Stimulated activated naive CD4-positive, alpha-beta T cell (primary cell): ENCODE measurements around the gene OXLD1.

Source experiments
- DNase-seq, 6 experiments: peaks; one replicate each; lab custom pipeline; 2025; lab: John Stamatoyannopoulos, UW

The OXLD1 gene

GRCh38 chr17:81616877-81617276, 49.5 kb downstream of the OXLD1 start:
- DNase-seq, result no peak

GRCh38 chr17:81615401-81615930, 50.9 kb downstream of the OXLD1 start:
- DNase-seq, result no peak
